Uterus (tissue), 2 donors: ENCODE data around the gene DRAM1.

Source experiments
- POLR2A ChIP-seq, 2 donors: fragments of 450-650 bp; IDR thresholded peaks; one replicate each; pipeline ENCODE4 v1.6.1; 2016; ENCODE audit warnings: antibody characterized with exemption in 2 of 2, mild to moderate bottlenecking in 1 of 2, moderate library complexity in 1 of 2
- TF ChIP-seq, protein P1 (sequence below), 4 experiments: fragments of 200-600 bp in 2 of 4; fragments of 450-650 bp in 2 of 4; sonication (generic) in 2 of 4; IDR thresholded peaks; one replicate each; pipeline ENCODE4 v1.5.1; 2016 to 2019; ENCODE audit warnings: antibody characterized with exemption in 4 of 4, mild to moderate bottlenecking in 2 of 4, moderate library complexity in 1 of 4

DNA sequence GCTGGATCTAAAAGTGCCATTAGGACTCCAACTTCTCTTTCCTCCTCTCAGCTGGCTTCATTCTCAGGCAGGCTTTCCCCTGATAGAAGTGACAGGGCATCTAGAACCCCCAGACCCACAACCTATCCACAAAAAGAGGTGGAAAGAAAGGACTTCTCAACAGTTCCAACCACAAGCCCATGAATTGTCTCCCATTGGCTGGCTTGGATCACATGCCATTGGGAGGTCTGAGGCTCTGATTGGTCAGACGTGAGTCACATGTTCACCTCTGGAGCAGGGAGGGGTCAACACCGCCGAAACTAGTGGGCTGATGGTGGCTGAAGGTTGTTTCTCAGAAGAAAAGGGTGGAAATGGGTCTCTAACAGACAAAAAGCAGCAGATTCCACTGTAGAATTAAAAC, 47.2 kb downstream of the DRAM1 start:
- TF ChIP-seq, protein P1, sequence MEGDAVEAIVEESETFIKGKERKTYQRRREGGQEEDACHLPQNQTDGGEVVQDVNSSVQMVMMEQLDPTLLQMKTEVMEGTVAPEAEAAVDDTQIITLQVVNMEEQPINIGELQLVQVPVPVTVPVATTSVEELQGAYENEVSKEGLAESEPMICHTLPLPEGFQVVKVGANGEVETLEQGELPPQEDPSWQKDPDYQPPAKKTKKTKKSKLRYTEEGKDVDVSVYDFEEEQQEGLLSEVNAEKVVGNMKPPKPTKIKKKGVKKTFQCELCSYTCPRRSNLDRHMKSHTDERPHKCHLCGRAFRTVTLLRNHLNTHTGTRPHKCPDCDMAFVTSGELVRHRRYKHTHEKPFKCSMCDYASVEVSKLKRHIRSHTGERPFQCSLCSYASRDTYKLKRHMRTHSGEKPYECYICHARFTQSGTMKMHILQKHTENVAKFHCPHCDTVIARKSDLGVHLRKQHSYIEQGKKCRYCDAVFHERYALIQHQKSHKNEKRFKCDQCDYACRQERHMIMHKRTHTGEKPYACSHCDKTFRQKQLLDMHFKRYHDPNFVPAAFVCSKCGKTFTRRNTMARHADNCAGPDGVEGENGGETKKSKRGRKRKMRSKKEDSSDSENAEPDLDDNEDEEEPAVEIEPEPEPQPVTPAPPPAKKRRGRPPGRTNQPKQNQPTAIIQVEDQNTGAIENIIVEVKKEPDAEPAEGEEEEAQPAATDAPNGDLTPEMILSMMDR (IDR thresholded peaks at IDR 0.05): no peak
- TF ChIP-seq POLR2A (IDR thresholded peaks at IDR 0.05): no peak
